ENCODE measurements around the gene GPRIN2. TPM values are rescaled to one million over a fixed set of nuclear protein-coding genes. Genes with fewer than 3 reads are reported as not detected.
"Not testable (repeated sequence)": the region's sequence is repeated elsewhere in the genome, so short reads cannot be mapped to it uniquely, and the experiment has no call there.

The GPRIN2 gene
- polyA plus RNA-seq, 3 donors, result not detected

DNA sequence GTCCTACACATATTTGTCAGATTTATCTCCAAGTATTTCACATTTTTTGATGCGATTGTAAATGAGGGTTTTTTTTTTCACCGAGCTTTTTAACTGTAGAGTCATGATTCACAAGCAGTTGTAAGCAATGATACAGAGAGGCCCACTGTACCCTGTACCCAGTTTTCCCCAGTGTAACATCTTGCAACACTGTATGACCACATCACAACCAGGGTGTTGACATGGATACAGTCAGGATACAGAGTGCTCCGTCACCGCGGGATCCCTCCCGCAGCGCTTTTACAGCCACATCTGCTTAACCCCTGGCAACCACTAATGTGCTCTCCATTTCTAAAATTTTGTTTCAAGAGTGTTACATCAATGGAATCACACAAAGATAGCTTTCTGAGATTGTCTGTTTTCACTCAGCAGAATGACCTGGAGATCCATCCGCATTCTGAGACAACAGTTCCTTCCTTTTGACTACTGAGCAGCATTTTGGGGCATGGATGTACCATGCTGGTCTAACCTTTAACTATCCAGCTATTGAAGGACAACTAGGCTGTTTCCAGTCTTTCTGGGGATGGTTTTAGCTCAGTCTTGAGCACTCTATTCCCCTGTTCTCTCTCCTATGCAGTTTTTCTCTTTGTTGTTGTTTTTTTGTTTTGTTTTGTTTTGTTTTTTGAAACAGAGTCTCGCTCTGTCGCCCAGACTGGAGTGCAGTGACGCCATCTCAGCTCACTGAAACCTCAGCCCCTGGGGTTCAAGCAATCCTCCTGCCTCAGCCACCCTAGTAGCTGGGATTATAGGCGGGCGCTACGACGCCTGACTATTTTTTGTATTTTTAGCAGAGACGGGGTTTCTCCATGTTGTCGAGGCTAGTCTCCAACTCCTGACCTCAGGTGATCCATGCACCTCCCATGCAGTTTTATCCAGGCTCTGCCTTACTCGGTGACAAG, 25.9 kb downstream of the GPRIN2 start:
- H4K20me1 ChIP-seq (ENCODE audit: insufficient read depth, low read length), result no peaks in the 10 kb centered on the region
- intact Hi-C loops (cut with micrococcal nuclease), result no loop called here
- Mint-ChIP-seq H3K4me3 (no peak overlapping the region), H3K36me3 (no peaks in the 10 kb centered on the region), H3K27ac (no peak overlapping the region), H3K4me1 (no peaks in the 10 kb centered on the region), H3K9me3 (no peaks in the 10 kb centered on the region), H3K27me3 (ENCODE audit: low read depth in 3 of 3) (peaks cover 4 to 7% (median 4%) of the 10 kb centered on the region in 3 donors)
- H3K79me2 ChIP-seq (ENCODE audit: insufficient read depth, low read length), result no peaks in the 10 kb centered on the region
- H3K9ac ChIP-seq (ENCODE audit: insufficient read depth, low read length, poor library complexity, severe bottlenecking), result no peak overlapping the region
- no peak overlapping the region for H2AFZ ChIP-seq (ENCODE audit: insufficient read depth, low read depth, low read length, poor library complexity, severe bottlenecking)
- no peaks in the 10 kb centered on the region for H3K9me3 ChIP-seq (replicated peaks in 1 of 2; ENCODE audit: control insufficient read depth in 1 of 2, insufficient read depth in 1 of 2, low read length in 2 of 2)
- no peak overlapping the region for H3K4me3 ChIP-seq (replicated peaks in 1 of 3; ENCODE audit: low read depth in 2 of 3, low read length in 3 of 3)
- DNase-seq, result no peak
- no peaks in the 10 kb centered on the region for H3K36me3 ChIP-seq (replicated peaks in 1 of 2; ENCODE audit: control insufficient read depth in 1 of 2, insufficient read depth in 2 of 2, low read length in 2 of 2)
- no peaks in the 10 kb centered on the region for H3K27me3 ChIP-seq (ENCODE audit: control insufficient read depth in 2 of 2, insufficient read depth in 2 of 2, low read length in 2 of 2)
- H3K4me1 ChIP-seq (ENCODE audit: control insufficient read depth in 1 of 2, insufficient read depth in 2 of 2, low read length in 2 of 2), result no peaks in the 10 kb centered on the region
- TF ChIP-seq, protein P1, sequence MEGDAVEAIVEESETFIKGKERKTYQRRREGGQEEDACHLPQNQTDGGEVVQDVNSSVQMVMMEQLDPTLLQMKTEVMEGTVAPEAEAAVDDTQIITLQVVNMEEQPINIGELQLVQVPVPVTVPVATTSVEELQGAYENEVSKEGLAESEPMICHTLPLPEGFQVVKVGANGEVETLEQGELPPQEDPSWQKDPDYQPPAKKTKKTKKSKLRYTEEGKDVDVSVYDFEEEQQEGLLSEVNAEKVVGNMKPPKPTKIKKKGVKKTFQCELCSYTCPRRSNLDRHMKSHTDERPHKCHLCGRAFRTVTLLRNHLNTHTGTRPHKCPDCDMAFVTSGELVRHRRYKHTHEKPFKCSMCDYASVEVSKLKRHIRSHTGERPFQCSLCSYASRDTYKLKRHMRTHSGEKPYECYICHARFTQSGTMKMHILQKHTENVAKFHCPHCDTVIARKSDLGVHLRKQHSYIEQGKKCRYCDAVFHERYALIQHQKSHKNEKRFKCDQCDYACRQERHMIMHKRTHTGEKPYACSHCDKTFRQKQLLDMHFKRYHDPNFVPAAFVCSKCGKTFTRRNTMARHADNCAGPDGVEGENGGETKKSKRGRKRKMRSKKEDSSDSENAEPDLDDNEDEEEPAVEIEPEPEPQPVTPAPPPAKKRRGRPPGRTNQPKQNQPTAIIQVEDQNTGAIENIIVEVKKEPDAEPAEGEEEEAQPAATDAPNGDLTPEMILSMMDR (IDR thresholded peaks at IDR 0.05), result no peak
- H3K27ac ChIP-seq (ENCODE audit: low read depth in 1 of 2, low read length in 2 of 2), result no peak overlapping the region
- WGBS (ENCODE audit: insufficient coverage), result 93% methylated on average over 14 of the region's 18 CpGs
- no peak overlapping the region for H3K4me2 ChIP-seq (replicated peaks; ENCODE audit: extremely low read depth, low read length, poor library complexity, severe bottlenecking)

DNA sequence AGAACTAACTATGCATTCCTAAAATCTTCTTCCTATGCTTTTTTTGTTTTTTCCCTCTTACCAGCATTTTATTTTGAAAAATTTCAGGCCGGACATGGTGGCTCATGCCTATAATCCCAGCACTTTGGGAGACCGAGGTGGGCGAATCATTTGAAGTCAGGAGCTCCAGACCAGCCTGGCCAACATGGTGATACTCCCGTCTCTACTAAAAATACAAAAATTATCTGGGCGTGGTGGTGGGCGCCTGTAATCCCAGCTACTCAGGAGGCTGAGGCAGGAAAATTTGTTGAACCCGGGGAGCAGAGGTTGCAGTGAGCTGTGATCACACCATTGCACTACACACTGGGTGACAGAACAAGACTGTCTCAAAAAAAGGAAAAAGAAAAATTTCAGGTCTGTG, 26.7 kb downstream of the GPRIN2 start:
- intact Hi-C loops (cut with micrococcal nuclease); H3K9me3 ChIP-seq (replicated peaks in 1 of 2; ENCODE audit: control insufficient read depth in 1 of 2, insufficient read depth in 1 of 2, low read length in 2 of 2); H3K36me3 Mint-ChIP-seq; H3K36me3 ChIP-seq (replicated peaks in 1 of 2; ENCODE audit: control insufficient read depth in 1 of 2, insufficient read depth in 2 of 2, low read length in 2 of 2); H3K4me1 ChIP-seq (ENCODE audit: control insufficient read depth in 1 of 2, insufficient read depth in 2 of 2, low read length in 2 of 2); H3K4me2 ChIP-seq (replicated peaks; ENCODE audit: extremely low read depth, low read length, poor library complexity, severe bottlenecking); H3K9ac ChIP-seq (ENCODE audit: insufficient read depth, low read length, poor library complexity, severe bottlenecking); H3K4me3 Mint-ChIP-seq; H3K79me2 ChIP-seq (ENCODE audit: insufficient read depth, low read length); H3K27me3 ChIP-seq (ENCODE audit: control insufficient read depth in 2 of 2, insufficient read depth in 2 of 2, low read length in 2 of 2); H3K27me3 Mint-ChIP-seq (ENCODE audit: low read depth in 3 of 3); H2AFZ ChIP-seq (ENCODE audit: insufficient read depth, low read depth, low read length, poor library complexity, severe bottlenecking); H3K4me3 ChIP-seq (replicated peaks in 1 of 3; ENCODE audit: low read depth in 2 of 3, low read length in 3 of 3); H3K27ac ChIP-seq (ENCODE audit: low read depth in 1 of 2, low read length in 2 of 2); H3K4me1 Mint-ChIP-seq; H4K20me1 ChIP-seq (ENCODE audit: insufficient read depth, low read length); DNase-seq; H3K9me3 Mint-ChIP-seq; H3K27ac Mint-ChIP-seq: not testable (repeated sequence)
- WGBS (ENCODE audit: insufficient coverage), result 92% methylated on average over 5 of the region's 7 CpGs
